SK-N-SH (cell line): ENCODE data around the gene TMEM170B. TPM values are rescaled to one million over a fixed set of nuclear protein-coding genes. Genes with fewer than 3 reads are reported as not detected.

Experiments
- CTCF ChIA-PET: fragments of 300-600, 350-600 bp; formaldehyde crosslinking; extraction: SDS; loops from one replicate; lab custom pipeline; 2021; lab: Yijun Ruan, JAX
- POLR2A ChIA-PET: fragments of 350-600 bp; sonication (Branson Sonifier 250); formaldehyde crosslinking; extraction: SDS; loops from one replicate; lab custom pipeline; 2020; ENCODE audit warnings: antibody characterized with exemption, inconsistent platforms; lab: Yijun Ruan, JAX
- DNase-seq: peaks from one replicate; pipeline ENCODE4 v3.0.0; 2012
- H2AFZ ChIP-seq: fragments of 200-600 bp; sonication (generic); 2 replicates; pipeline ENCODE4 v1.8.1; 2016; ENCODE audit warnings: antibody characterized with exemption, mild to moderate bottlenecking, low read depth
- H3F3A ChIP-seq: fragments of 200-600 bp; sonication (generic); replicated peaks from 2 replicates; pipeline ENCODE3; 2016; ENCODE audit warnings: antibody characterized with exemption, mild to moderate bottlenecking; ENCODE audit not compliant: insufficient read depth
- H3K27ac ChIP-seq, 2 experiments: fragments of 200-500 bp in 1 of 2; fragments of 200-600 bp in 1 of 2; sonication (Bioruptor generic) in 1 of 2; sonication (generic), shearing (Covaris generic) in 1 of 2; 2 replicates each; pipeline versions ENCODE4 v1.5.1 to v1.6.1; 2014 to 2016; ENCODE audit warnings: low read depth in 2 of 2, inconsistent platforms in 1 of 2, low read length in 1 of 2, mild to moderate bottlenecking in 1 of 2, mixed read lengths in 1 of 2
- H3K27me3 ChIP-seq: fragments of 200-600 bp; sonication (generic), shearing (Covaris generic); 2 replicates; pipeline ENCODE4 v1.6.1; 2016; ENCODE audit warnings: mixed run types; ENCODE audit not compliant: insufficient read depth
- H3K36me3 ChIP-seq, 2 experiments: fragments of 200-500 bp in 1 of 2; fragments of 200-600 bp in 1 of 2; sonication (Bioruptor generic) in 1 of 2; sonication (generic) in 1 of 2; replicated peaks in 1 of 2; 2 replicates each; pipeline versions ENCODE3 to v1.5.1; 2014 to 2016; ENCODE audit warnings: low read length in 1 of 2, mild to moderate bottlenecking in 1 of 2; ENCODE audit not compliant: insufficient read depth in 2 of 2, control insufficient read depth in 1 of 2
- H3K4me1 ChIP-seq, 2 experiments: fragments of 200-500 bp in 1 of 2; fragments of 200-600 bp in 1 of 2; sonication (Bioruptor generic) in 1 of 2; sonication (generic), shearing (Covaris generic) in 1 of 2; 2 replicates each; pipeline versions ENCODE4 v1.5.1 to v1.6.1; 2014 to 2016; ENCODE audit warnings: low read depth in 1 of 2, low read length in 1 of 2, mixed run types in 1 of 2; ENCODE audit not compliant: insufficient read depth in 2 of 2, control insufficient read depth in 1 of 2
- H3K4me2 ChIP-seq: fragments of 200-600 bp; sonication (generic), shearing (Covaris generic); 2 replicates; pipeline ENCODE4 v1.6.1; 2017; ENCODE audit warnings: mixed run types
- H3K4me3 ChIP-seq, 2 experiments: fragments of 200-500 bp in 1 of 2; fragments of 200-600 bp in 1 of 2; sonication (Bioruptor generic) in 1 of 2; sonication (generic), shearing (Covaris generic) in 1 of 2; 2 replicates each; pipeline versions ENCODE4 v1.5.1 to v1.8.1; 2014 to 2016; ENCODE audit warnings: low read depth in 2 of 2, inconsistent platforms in 1 of 2, low read length in 1 of 2, mild to moderate bottlenecking in 1 of 2, mixed read lengths in 1 of 2, moderate library complexity in 1 of 2
- H3K79me2 ChIP-seq: fragments of 200-600 bp; sonication (generic); 2 replicates; pipeline ENCODE4 v1.8.1; 2017; ENCODE audit warnings: mild to moderate bottlenecking; ENCODE audit not compliant: insufficient read depth
- H3K9ac ChIP-seq: fragments of 200-600 bp; sonication (generic); 2 replicates; pipeline ENCODE4 v1.6.1; 2017; ENCODE audit warnings: mixed run types
- H3K9me2 ChIP-seq: fragments of 200-600 bp; sonication (generic); 2 replicates; pipeline ENCODE4 v1.6.1; 2017; ENCODE audit warnings: mixed run types
- H3K9me3 ChIP-seq: fragments of 200-600 bp; sonication (generic); 2 replicates; pipeline ENCODE4 v1.6.1; 2017; ENCODE audit warnings: mixed run types, mild to moderate bottlenecking, moderate library complexity
- H4K20me1 ChIP-seq: fragments of 200-600 bp; sonication (generic); 2 replicates; pipeline ENCODE4 v1.6.1; 2017; ENCODE audit warnings: mild to moderate bottlenecking, mixed run types; ENCODE audit not compliant: insufficient read depth
- CHD2 ChIP-seq: fragments of 150-350 bp; IDR thresholded peaks from 2 replicates; pipeline ENCODE4 v1.6.1; 2018; ENCODE audit warnings: low read length; ENCODE audit not compliant: partially characterized antibody
- EP300 ChIP-seq, 2 experiments: IDR thresholded peaks; 2 replicates each; pipeline versions ENCODE4 v1.4.0 to v1.6.1; 2012; ENCODE audit warnings: borderline replicate concordance in 1 of 2, low read depth in 1 of 2, low read length in 1 of 2
- EZH2phosphoT487 ChIP-seq: fragments of 200-600 bp; sonication (generic); IDR thresholded peaks from 2 replicates; pipeline ENCODE4 v1.6.1; 2017; ENCODE audit warnings: low read depth, mixed run types, mild to moderate bottlenecking, antibody characterized with exemption, moderate library complexity, borderline replicate concordance
- FOXJ3 ChIP-seq: sonication (generic); formaldehyde crosslinking; IDR thresholded peaks from 2 replicates; pipeline ENCODE4 v1.5.1; 2020; ENCODE audit warnings: mild to moderate bottlenecking, missing genetic modification reagents
- GATA2 ChIP-seq: sonication (generic); formaldehyde crosslinking; IDR thresholded peaks from 2 replicates; pipeline ENCODE4 v1.5.0; 2020; ENCODE audit warnings: mild to moderate bottlenecking, missing genetic modification reagents
- NRF1 ChIP-seq: IDR thresholded peaks from 2 replicates; pipeline ENCODE4 v1.6.1; 2012; ENCODE audit warnings: low read depth, mild to moderate bottlenecking, low read length
- RCOR1 ChIP-seq: fragments of 150-350 bp; IDR thresholded peaks from 2 replicates; pipeline ENCODE4 v1.6.1; 2017; ENCODE audit warnings: antibody characterized with exemption, low read length
- SIN3A ChIP-seq: IDR thresholded peaks from 2 replicates; pipeline ENCODE4 v1.6.1; 2012; ENCODE audit warnings: low read depth, mild to moderate bottlenecking, low read length, moderate library complexity, borderline replicate concordance
- TCF12 ChIP-seq: IDR thresholded peaks from 2 replicates; pipeline ENCODE4 v1.4.0; 2012
- TEAD4 ChIP-seq: IDR thresholded peaks from 2 replicates; pipeline ENCODE4 v1.4.0; 2012; ENCODE audit warnings: mild to moderate bottlenecking, borderline replicate concordance; ENCODE audit not compliant: insufficient read depth
- YY1 ChIP-seq: IDR thresholded peaks from 2 replicates; pipeline ENCODE4 v1.4.0; 2012; ENCODE audit warnings: low read depth, mild to moderate bottlenecking
- WGBS: methylation state at CpG from one replicate; pipeline ENCODE4 v1.1.6; 2017; ENCODE audit warnings: low lambda C conversion rate; 5-methylcytosine and 5-hydroxymethylcytosine counted together
- polyA plus RNA-seq, 3 experiments: library from polyadenylated mRNA; depleted of rRNA; stranded (reverse); fragments of >200 nt; gene quantifications; 2 replicates each; pipeline ENCODE4 v1.2.3, GENCODE V29; 2012
- TF ChIP-seq, protein P1 (sequence below): IDR thresholded peaks from 2 replicates; pipeline ENCODE4 v1.4.0; 2012; ENCODE audit warnings: low read depth, borderline replicate concordance
- TF ChIP-seq, protein P2 (sequence below): IDR thresholded peaks from 2 replicates; pipeline ENCODE4; 2012
- TF ChIP-seq, protein P3 (sequence below): fragments of 200-600 bp; sonication (generic); IDR thresholded peaks from 2 replicates; pipeline ENCODE4 v1.6.1; 2017; ENCODE audit warnings: antibody characterized with exemption, mild to moderate bottlenecking, moderate library complexity
- TF ChIP-seq, protein P4 (sequence below): fragments of 150-350 bp; IDR thresholded peaks from 2 replicates; pipeline ENCODE4 v1.6.1; 2016; ENCODE audit warnings: mild to moderate bottlenecking, low read depth, low read length
- TF ChIP-seq, protein P5 (sequence below): fragments of 150-350 bp; IDR thresholded peaks from 2 replicates; pipeline ENCODE4 v1.6.1; 2017; ENCODE audit warnings: antibody characterized with exemption, low read length, low read depth, borderline replicate concordance

The TMEM170B gene
- polyA plus RNA-seq, 1 of the 3 experiments (the other 2 are of a cell fraction): 0.44 TPM

DNA sequence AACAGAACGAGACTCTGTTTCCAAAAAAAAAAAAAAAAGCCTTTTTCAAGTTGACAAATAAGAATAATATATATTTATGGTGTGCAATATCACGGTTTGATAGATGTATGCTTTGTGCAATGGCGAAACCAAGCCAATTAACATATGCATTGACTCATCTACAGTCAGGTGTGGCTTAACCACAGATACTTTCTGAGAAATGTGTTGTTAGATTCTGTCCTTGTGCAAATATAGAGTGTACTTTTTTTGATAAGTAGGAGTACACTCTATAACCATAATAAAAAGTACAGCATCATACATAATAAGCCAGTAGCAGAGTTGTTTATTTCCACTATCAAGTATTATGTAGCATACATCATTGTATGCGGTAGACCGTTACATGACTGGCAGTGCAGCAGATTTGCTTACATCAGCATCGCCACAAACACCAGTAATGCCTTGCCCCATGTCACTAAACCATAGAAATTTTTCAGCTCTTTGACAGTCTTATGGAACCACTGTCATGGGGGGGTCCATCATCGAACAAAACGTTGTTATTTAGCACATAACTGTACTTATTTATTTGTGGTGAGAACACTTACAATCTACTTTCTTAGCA, 59.2 kb downstream of the TMEM170B start:
- Histone ChIP-seq H3K9me2 (no peaks in the 10 kb centered on the region), H3K4me1 (no peaks in the 10 kb centered on the region), H3K9me3 (no peaks in the 10 kb centered on the region), H3K27me3 (no peaks in the 10 kb centered on the region), H3K79me2 (no peaks in the 10 kb centered on the region), H3F3A (no peaks in the 10 kb centered on the region), H3K4me3 (no peak overlapping the region), H3K27ac (no peak overlapping the region), H3K9ac (no peak overlapping the region), H3K4me2 (no peak overlapping the region), H3K36me3 (no peaks in the 10 kb centered on the region), H4K20me1 (no peaks in the 10 kb centered on the region), H2AFZ (no peak overlapping the region)
- POLR2A ChIA-PET: no interaction called here
- DNase-seq: no peak
- CTCF ChIA-PET: interaction anchor here (1.1 to 1.9 kb wide), 2 partner anchors 9 to 42 kb away, joined by 4 to 11 read pairs; no protein-coding TSS in a partner anchor
- TF ChIP-seq NRF1 (no peak), TEAD4 (no peak), EP300 (IDR thresholded peaks at IDR 0.05; ENCODE audit: borderline replicate concordance in 1 of 2, low read depth in 1 of 2, low read length in 1 of 2) (no peak), FOXJ3 (CRISPR knock-in tag) (no peak), GATA2 (CRISPR knock-in tag) (no peak), CHD2 (no peak), YY1 (no peak), RCOR1 (no peak), TCF12 (no peak), EZH2phosphoT487 (no peak), SIN3A (no peak)
- TF ChIP-seq, protein P1, sequence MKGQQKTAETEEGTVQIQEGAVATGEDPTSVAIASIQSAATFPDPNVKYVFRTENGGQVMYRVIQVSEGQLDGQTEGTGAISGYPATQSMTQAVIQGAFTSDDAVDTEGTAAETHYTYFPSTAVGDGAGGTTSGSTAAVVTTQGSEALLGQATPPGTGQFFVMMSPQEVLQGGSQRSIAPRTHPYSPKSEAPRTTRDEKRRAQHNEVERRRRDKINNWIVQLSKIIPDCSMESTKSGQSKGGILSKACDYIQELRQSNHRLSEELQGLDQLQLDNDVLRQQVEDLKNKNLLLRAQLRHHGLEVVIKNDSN: no peak
- TF ChIP-seq, protein P2, sequence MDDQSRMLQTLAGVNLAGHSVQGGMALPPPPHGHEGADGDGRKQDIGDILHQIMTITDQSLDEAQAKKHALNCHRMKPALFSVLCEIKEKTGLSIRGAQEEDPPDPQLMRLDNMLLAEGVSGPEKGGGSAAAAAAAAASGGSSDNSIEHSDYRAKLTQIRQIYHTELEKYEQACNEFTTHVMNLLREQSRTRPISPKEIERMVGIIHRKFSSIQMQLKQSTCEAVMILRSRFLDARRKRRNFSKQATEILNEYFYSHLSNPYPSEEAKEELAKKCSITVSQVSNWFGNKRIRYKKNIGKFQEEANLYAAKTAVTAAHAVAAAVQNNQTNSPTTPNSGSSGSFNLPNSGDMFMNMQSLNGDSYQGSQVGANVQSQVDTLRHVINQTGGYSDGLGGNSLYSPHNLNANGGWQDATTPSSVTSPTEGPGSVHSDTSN: no peak
- TF ChIP-seq, protein P3, sequence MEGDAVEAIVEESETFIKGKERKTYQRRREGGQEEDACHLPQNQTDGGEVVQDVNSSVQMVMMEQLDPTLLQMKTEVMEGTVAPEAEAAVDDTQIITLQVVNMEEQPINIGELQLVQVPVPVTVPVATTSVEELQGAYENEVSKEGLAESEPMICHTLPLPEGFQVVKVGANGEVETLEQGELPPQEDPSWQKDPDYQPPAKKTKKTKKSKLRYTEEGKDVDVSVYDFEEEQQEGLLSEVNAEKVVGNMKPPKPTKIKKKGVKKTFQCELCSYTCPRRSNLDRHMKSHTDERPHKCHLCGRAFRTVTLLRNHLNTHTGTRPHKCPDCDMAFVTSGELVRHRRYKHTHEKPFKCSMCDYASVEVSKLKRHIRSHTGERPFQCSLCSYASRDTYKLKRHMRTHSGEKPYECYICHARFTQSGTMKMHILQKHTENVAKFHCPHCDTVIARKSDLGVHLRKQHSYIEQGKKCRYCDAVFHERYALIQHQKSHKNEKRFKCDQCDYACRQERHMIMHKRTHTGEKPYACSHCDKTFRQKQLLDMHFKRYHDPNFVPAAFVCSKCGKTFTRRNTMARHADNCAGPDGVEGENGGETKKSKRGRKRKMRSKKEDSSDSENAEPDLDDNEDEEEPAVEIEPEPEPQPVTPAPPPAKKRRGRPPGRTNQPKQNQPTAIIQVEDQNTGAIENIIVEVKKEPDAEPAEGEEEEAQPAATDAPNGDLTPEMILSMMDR: no peak
- TF ChIP-seq, protein P4, sequence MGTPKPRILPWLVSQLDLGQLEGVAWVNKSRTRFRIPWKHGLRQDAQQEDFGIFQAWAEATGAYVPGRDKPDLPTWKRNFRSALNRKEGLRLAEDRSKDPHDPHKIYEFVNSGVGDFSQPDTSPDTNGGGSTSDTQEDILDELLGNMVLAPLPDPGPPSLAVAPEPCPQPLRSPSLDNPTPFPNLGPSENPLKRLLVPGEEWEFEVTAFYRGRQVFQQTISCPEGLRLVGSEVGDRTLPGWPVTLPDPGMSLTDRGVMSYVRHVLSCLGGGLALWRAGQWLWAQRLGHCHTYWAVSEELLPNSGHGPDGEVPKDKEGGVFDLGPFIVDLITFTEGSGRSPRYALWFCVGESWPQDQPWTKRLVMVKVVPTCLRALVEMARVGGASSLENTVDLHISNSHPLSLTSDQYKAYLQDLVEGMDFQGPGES: no peak
- TF ChIP-seq, protein P5, sequence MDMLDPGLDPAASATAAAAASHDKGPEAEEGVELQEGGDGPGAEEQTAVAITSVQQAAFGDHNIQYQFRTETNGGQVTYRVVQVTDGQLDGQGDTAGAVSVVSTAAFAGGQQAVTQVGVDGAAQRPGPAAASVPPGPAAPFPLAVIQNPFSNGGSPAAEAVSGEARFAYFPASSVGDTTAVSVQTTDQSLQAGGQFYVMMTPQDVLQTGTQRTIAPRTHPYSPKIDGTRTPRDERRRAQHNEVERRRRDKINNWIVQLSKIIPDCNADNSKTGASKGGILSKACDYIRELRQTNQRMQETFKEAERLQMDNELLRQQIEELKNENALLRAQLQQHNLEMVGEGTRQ: no peak
- WGBS: 84% methylated on average over 8 of the region's 8 CpGs
